DMS53 treated with DMSO at 0.1 percent for 48 hours (cell line): Measurements from ENCODE around the gene GRIK3.

ENCODE experiments used
- DNase-seq: peaks from one replicate; lab custom pipeline; 2025; ENCODE audit not compliant: unreplicated experiment; lab: John Stamatoyannopoulos, UW

GRIK3 gene

DNA sequence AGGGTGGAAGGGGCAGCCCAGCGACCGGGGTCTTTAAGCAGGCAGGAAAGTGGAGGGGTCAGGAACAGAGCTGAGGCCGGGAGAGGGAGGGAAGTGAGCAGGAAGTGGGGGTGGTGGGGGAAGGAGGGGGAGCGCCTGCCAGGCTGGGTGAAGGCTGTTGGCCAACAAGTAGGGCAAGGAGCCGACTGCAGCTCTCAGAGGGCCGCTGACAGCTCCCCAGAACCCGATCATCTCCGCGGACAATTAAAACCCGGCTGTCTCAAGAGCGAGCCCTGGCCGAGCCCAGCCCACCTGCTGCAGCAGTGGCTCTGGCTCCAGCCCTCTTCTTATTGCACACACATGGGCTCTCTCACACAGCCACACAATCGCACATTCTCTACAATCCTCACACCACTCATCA is 51.6 kb downstream of the GRIK3 start:
- DNase-seq: no peak

DNA sequence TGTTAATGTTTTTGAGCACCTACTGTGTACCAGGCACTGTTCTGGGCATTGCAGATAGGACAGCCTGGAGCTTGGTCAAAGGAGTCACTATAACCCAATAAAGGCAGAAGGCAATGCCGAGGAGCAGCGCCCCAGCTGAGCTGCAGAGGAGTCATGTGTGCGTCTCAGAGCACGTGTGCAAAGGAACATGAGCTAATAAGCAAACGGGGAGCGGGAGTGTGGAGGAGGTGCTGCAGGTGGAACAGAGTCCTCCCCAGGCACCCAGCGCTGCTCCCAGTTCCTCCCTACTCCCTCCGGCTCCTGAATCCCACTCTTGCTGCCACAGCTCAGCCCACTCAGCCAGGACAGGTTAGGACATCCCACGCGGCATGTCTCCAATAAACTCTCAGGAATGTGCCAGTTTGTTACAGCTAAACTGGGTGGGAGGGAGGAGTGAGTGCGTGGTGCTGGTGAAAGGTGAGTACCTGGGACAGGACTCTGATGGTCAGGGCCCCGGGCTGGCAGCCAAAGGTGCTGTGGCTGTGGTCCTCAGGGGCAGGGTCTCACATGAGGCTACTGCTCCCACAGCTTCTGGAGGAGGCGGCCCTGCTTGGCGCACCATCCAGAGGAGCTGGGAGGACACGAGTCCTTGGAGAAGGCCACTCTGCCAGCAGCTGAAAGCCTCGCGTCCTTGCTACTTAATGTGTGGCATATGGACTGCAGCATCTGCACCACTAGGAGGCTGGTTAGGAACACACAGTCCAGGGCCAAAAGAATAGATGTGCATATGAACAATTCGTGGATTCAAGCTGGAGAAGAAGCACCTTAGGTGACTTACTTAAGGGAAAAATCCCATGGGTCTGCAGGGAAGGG is 52.3 kb downstream of the GRIK3 start:
- DNase-seq: no peak

DNA sequence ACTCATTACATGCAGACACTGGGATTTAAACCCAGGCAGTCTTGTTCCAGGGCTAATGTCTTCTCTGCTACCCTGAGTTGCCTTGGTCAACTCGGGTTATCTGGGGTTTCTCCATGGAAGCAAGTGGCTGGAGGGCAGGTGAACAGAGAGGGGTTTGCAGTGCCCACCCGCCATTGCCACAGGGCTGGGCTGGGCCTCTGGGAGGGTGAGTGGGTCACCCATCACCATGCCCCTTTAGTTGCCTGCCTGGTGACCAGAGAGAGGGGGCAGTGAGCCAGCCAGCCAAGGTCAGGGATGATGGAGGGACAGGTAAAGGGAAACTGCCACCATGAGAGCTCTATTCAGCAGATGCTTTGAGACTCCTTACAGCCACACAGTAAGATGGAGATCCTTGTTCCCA is 53.2 kb downstream of the GRIK3 start:
- no peak for DNase-seq

DNA sequence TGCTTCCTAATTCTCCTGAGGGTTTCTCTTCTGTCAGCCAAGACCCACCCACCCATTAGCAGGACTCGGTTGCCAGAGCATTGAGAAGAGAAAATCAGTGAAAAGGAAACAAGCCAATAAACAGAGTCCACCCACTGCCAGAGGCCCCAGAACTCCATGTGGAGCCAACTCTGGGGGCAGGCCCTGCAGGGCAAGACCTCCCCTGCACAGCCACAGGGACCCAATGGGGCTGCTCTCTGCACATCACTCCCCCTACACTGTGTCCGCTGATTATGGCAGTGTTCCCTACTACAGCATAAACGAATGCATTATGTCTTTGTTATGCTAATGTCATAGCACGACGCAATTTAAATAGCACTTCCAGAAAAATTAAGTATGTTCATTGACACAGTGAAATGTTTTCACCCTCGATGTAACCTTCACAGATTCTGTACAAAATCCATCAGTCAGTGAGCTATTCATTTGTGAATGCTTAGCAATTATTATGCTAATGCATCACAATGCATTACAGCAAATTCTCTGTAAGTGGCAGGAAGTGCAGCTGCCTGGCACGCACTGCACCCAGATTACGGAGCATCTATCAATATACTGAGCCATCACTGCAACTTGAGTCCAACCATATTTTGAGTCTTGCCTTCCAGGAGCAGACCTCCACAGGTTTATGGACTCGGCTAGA is 56.4 kb downstream of the GRIK3 start:
- no peak for DNase-seq

DNA sequence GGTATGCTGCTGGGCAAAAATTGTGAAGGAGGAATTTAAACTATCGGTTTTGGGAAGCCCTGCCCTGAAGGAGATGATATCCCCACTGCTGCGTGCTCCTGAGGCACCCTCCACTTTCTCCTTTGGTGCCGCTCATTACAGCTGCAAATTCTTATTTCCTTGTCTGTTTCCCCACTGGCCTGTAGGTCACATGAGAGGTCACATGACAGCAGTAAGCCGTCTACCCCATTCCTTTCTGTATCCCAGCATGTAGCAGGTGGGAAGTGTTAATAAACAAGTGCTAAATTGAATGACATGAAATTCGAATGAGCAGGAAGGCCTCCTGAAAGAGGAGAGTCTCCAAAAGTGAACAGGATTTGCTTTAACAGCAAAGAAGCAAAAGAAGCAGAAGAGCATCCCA is 58.7 kb downstream of the GRIK3 start:
- no peak for DNase-seq

DNA sequence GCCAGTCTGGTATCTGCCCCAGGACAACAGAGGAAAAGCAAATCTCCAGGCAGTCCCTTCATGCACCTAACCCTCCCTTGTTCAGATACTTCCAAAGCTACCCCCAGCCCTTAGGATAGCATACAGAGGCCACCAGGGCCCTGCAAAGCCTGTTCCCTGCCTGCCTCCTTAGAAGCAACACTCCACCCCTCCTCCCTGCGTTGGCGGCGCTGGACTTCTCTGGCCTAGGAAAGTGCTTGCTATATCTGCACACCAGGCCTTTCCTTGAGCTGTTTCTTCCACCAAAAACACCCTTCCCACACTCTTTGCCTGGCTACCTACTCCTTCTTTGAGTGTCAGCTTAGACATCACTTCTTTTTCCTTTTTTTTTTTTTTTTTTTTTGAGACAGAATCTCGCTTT is 61.3 kb downstream of the GRIK3 start:
- no peak for DNase-seq

DNA sequence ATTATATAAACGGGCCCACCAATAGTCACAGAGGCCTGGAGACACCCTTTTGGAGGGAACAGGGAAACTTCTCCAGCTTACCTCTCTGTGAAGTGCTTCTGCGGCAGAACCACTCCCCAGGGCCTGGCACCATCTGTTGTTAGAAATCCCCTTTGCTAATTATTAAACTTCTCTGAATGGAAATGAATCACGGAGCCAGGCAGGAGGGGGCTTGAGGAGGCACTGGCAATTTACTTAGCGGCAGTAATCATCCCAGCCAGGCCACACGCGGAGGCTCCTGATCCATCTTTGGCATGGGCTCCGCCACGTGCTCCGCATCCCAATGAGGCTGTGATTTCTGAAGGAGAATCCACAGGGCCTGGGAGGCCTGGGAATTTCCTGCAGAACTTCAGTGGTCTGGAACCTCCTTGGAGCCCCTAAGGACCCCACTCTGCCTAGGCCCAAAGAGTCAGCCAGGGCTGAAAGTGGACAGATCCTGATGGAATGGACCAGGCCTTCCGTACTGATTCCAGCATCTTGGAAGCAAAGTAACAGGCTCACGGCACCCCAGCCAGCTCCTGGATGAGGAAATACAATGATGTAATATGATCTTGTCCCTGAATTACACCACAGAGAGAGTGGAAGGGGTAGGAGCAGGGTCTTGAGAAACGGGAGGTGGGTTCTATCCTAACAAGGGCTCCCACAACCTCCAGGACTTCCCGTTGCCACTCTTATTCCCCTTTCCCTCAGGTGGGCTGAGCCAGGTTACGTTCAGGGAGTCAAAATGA is 62.3 kb downstream of the GRIK3 start:
- no peak for DNase-seq

DNA sequence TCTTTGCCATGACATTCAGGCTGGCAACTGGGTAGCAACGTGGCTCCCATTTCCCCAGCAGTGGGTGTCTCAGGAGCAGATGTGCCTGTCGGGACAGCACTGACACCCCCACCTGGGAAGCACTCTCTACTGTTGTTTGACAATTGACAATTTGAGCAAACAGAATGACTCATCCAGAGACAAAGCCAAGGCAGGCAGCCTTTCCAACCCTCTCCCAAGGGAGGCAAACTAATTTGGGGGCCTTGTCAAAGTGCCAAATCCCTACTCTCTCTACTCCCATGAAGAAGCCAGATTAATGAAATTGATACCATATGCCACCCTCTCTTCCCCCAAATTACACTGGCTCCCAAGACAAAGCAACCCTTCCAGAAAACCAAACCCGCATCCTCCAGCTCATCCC is 65.6 kb downstream of the GRIK3 start:
- DNase-seq: no peak

DNA sequence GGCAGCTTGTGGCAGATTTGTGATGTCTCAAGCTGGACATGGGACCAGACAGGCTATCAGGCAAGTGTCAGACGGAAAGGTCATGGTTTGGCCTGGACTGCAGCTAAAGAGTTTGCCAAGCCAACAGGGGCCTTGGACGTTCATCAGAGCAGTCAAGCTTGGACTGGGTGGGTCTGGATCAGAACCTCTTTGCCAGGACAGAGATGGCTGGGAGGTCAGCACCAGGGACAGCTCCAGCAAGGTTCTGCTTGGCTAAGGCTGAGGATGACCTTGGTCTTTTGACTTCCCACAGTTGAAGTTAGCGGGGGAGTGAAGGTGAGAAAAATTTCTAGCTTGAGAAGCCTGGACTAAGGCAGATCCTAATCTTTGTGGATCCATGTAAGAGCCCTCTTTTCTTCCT is 68.1 kb downstream of the GRIK3 start:
- no peak for DNase-seq

DNA sequence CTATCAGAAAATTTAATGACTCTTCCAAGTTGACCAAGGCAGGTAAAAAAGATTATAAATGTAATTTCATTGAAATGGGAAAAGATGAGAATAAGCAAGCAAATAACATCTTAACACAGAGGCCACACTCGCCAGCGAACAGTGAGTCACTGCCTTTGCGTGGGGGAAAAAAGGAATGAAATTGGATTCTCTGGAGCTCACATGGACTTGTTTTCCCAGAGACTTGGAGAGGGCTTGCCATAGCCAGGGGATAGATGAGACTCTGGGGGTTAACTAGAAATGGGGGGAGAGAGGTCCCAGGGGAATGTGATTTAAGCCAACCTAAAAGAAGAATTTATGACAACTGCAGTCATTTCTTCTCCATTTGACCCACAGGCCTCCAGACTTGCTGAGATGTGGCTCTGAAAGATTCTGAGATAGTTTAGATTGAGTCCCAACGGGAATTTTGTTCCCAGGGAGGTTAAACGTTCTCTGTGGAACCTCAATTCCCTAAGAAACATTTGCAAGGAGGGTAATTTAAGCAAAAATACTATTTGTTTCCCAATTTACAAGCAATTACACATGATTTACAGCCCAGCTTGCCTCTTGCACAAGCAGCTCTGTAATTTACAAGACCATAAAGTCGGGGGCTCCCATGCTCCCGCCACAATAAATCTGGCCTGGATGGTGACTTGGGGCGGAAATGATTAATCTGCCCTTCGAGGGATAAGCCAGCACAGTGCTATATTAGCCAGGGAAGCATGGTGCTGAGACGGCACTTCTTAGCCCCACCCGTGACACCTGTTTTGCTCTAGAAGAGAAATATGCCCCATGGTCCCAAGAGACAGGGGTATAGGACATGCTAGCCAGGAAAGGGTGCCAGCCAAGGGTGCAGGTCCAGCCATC is 68.8 kb downstream of the GRIK3 start:
- DNase-seq: no peak

DNA sequence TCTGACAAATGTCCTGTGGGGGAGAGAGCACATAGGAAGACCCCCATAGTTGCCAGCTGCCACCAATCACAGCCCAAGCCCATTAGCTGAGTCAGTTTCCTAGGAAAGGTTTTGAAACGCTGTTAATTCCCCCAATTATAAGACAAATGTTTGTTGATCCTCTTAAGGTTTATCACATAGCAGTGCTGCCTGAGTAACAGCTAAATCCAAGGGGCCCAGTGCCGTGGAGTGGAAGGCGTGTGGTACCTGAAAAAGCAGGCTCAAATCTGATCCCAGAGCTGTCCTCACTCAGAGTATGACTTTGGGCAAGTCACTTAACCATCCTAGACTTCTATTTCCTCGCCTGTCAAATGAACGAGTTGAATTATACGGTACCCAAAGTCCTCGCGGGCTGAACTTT is 69.5 kb downstream of the GRIK3 start:
- DNase-seq: no peak

DNA sequence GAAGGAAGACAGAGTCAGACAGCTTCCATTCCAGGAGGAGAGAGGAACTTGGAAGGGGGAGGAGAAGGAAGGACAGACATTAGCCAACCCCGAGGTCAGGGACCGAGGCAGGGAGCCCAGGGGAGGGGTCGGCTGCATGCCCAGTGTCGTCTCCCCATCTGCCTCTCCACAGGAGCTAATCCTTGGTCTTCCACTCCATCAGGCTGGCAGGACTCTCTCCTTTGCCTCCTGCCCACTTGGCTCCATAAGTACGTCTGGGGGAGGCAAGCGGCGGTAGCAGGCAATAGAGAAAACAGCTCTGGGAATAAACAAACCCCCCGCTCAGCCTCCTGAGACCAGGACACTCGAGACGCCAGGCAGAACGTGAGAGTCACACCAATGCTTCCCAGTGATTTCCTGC is 71.3 kb downstream of the GRIK3 start:
- no peak for DNase-seq

DNA sequence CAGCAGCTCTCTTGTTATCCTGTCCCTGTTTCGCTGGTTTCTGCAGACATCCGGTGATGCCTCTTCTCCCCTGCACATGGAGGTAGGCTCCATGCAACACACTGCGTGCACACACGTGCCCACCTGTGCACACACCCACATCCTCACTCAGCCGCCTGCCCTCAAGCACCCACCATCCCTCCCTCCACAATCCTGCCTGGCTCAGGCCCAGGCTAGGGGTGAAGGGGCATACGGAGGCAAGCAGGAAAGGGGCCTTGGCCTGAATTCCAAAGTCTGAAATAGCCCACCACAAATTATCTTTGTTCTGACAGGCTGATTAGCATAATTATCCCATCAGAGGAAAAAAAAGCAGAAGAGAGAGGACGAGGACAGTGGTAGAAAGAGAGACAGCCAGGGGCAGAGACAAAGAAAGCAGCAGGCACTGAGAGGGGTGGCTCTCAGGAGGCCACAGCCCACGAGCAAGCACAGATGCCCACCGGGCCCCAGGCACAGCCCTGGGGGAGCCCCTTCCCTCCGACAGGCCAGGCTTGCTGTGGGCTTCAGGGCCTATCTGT is 73.2 kb downstream of the GRIK3 start:
- DNase-seq: no peak

DNA sequence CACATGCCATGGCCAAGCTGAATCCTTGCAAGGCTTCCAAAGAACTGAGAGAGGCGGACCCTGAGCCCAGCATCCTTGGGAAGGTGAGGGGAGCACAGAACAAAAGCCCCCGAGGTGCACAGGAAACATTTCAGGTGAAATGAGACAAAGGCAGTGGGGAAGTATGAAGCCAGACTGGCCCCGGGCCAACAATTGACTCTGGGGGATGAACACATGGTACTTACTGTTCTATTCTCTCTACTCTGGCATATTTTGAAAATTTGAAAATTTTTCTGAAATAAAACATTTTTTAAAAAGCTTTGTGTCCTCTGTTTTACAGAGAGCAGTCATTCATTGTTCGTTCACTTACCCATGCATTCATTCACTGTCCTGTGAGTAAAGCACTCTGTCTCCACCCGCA is 77.7 kb downstream of the GRIK3 start:
- DNase-seq: no peak

DNA sequence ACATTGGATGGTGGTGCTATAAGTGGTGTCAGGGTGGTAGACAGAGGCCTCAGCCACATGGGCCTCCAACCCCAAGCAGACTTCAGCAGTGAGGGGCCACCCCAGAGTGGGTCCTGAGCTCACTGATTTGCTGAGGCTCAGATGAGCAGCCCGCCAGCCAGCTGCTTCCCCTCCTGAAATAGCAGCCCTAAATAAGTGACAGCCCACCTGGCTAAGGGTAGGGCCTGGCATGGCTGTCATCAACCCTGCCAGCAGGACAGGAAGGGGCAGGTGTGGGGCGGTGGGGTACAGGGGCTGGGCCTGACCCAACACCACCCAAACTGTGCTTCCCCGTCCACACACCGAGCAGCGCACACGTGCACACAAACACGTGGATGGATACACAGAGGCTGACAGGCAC is 79.3 kb downstream of the GRIK3 start:
- DNase-seq: no peak

DNA sequence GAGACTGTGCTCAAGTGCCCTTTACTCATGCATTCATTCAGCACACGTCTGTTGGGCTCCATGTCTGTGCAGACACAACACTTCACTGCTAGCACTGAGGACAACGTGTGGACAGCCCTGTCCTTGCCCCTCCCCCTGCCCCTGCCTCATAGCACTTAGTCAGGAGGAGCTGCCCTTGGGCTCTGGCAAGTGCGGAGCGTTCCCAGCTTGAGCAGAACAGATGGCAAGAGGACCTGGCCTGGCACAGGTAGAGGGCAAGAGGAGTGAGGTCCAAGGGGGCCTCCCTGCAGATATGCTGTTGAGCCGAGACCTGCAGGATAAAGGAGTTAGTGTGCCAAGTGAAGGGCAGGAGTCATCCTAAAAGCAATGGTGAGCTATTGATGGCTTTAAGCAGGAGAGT is 81.3 kb downstream of the GRIK3 start:
- no peak for DNase-seq

DNA sequence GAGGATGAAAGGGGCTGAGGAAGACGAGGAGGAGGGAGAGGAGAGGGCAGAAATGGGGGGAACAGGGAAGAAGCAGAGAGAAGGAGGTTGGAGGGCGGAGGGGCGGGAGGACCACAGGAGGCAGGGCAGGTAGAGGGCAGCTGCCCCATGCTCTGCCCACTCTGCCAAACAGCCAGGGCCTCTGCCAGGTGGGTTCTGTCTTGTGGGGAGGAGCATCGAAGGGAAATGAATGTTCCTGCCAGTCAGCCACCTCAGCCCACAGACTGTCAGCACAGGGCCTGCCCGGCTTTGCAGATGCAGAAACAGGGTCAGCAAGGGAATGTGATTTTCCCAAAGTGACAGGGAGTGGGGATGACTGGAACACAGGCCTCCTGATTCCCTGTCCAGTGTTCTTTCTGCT is 82.6 kb downstream of the GRIK3 start:
- DNase-seq: no peak

DNA sequence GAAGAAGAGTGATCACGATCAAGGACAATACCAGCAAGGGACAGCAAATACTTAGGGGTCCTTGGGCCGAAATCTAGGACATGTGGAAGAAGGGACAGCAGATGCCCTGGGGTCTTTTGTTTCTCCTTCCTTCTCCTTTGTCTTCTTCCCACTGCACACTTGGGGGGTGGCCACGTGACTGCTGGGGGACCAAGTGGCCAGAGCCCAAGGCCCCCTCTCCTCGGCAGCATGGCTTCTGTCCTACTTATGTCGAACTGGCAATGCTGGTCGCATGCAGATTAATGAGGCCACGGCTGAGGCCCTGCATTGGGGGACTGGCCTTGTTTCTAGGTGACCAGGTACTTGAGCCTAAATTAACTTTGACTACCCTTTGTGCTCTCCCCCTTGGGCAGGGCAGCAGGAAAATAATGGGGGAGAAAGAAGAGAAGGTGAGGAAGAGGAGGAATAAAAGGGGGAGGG is 83.0 kb downstream of the GRIK3 start:
- DNase-seq: no peak

DNA sequence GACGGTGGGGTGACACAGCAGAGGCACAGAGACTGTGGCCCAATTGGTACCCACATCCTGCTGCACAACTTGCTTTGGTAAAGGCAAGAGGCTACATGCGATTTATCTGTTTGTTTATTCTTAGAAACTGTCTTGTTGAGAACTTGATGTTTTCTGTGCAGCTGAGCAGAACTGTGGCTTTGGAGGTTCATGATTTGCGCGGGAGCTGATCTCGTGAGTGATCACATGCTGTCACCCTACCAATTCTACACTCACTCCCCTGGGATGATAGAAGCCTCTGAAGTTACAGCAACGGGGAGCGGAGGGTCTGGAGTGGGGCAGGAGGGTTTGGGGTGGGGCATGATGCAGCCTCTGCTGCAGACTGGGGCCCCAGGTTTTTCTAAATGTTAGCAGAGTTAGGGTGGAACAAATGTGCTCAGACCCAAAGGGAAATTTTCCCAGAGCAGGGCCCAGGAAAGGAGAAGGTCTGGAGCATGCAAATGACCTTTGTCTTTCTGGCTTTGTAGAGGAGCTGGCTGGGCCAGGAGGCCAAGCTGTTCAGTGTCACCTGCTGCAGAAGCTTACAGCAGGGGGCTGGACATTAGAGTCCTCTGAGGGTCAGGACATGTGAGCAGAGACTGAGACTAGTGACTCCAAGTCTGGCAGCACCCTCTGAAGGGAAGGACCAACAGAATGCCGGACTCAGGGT is 83.6 kb downstream of the GRIK3 start:
- DNase-seq: no peak

DNA sequence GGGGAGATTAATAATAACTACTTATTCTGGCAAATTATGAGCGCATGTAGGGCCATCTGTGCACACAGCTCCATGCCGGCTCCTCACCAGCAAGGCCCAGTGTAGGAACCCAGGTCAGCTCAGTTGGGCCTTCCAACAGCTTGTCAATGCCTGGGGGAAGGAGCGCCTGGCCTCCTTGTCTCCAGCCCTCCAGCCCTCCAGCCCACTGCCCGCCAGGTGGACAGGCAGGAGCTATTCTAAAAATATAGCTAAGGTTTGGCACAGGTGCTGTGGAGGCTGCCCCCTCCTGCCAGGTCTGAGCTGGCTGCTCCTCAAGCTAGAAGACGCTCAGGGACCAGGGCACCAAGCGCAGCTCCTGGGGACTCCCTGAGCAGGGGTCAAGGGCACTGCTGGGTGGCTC is 85.7 kb downstream of the GRIK3 start:
- DNase-seq: no peak
